Activated CD4-positive, alpha-beta T cell treated with anti-CD3 and anti-CD28 coated beads, Interleukin-2, amount 50 U/mL, for 4 hours (primary cell): Measurements from ENCODE around the gene BCKDK.
A peak's percentile ranks its signal among the peaks of the same experiment; 100 is the strongest.

Experiments
- DNase-seq, 2 experiments: peaks; one replicate each; pipeline ENCODE4 v3.0.0-alpha.2; 2020

The BCKDK gene

DNA sequence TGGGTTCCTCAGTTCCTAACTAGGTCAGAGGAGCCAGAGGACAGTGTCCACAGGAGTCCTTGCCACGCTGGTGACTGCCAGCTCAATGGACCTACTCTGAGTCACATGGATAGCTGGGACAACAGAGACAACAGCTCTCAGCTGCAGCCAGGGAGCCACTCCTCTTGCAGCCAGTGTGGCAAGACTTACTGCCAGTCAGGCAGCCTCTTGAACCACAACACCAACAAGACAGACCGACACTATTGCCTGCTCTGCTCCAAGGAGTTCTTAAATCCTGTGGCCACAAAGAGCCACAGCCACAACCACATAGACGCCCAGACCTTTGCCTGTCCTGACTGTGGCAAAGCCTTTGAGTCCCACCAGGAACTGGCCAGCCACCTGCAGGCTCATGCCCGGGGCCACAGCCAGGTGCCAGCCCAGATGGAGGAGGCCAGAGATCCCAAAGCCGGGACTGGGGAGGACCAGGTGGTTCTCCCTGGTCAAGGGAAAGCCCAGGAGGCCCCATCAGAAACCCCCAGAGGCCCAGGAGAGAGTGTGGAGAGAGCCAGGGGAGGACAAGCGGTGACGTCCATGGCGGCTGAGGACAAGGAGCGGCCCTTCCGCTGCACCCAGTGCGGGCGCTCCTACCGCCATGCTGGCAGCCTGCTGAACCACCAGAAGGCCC is 27.3 kb upstream of the BCKDK start:
- no peak for DNase-seq

DNA sequence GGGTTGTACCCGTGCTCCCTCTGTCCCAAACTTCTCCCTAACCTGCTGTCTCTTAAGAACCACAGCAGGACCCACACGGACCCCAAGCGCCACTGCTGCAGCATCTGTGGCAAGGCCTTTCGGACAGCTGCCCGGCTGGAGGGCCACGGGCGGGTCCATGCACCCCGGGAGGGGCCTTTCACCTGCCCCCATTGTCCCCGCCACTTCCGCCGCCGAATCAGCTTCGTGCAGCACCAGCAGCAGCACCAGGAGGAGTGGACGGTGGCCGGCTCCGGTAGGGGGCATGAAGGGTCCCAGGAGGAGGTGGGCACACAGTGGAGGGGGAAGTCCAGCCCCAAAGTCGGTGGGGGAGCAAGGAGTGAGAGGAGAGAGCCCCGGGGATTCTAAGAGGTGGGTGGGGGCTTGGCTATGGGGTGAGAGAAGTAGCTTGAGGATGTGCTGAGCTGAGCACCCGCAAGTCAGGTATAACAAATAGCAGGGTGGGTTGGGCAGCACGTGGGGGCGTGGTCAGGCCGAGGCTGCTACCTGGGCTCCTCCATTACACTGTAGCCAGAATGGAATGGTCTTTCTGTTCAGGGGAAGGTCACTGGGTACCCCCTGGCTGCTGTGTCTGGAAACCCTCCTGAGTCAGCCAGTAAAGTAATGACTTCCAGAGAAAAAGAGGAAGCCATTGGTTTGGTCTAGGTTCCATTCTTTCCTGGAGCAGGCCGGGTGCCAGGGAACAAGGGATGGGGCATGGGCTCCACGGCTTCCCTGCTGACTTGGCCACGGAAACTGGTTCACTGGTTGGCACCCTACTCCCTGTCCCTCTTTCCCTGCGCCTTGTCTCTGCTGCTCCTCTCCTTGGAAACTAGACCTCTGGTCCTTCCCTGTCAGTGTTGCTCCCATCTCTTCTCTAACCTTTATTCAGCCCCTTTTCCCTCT is 26.5 kb upstream of the BCKDK start:
- no peak for DNase-seq

DNA sequence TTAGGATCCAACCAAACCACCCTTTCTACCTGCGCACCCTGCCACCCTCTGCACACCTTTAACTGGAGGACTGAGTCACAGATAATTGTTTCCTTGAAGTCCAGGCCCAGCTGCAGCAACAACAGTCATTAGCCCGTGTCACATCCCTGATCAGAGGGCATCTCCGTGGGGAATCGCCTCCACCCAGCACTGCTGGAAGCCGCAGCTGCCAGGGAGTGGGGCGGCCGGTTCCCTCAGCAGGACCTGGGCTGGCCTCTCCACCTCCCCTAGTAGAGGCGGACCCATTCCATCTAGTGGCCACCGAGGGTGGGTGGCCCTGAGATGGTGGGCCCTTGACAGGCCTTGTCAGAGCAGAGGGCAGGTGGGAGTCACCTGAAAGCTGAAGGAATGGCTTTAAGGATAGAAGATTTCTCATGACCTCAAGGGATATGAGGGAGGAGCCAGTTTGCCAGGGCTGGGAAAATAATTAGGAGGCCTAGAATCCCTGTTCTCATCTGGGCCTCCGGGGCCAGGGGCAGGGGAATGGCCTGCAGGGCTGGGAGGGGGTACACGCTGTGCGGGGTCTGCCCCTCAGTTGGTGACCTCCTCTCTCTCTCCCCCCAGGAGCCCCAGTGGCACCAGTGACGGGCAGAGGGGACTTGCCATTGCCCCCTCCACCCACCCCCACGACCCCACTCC is 25.7 kb upstream of the BCKDK start:
- DNase-seq: no peak

DNA sequence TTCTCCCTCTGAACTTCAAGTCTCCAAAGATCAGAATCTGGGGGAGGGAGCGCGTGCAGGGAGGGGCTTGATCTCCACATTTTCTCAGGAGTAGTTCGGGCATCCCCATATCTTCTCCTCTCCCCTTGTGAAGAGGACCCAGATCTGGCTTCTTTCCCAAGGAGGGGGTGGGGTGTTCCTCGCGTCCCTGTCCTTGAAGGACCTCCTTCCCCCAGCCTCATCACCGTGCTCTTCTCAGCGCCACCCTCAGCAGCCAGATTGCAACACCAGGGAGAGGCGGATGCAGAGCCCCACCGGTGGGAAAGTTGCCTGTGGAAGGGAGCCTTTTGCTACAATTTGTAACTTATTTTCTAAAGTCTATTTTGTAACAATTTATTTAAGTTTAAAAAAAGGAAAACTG is 25.1 kb upstream of the BCKDK start:
- DNase-seq: no peak

DNA sequence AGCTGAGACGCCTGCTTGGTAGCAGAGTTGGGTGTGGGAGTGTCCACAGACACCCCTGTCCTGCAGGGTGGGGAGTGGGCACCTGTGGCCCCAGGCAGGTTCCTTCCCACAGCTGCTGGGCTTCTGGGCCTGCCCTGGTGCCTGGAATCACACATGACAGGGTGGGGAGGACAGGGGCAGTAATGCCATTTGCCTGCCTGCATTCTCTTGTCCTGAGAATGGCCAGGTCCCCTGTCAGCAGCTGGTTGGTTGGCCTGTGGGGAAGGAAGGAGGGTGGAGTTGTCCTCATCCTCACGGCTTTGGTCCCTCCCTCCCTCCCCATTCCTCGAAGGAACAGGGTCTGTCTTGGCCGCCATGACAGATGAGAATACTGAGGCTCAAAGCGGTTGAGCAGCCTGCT is 24.6 kb upstream of the BCKDK start:
- DNase-seq: no peak

DNA sequence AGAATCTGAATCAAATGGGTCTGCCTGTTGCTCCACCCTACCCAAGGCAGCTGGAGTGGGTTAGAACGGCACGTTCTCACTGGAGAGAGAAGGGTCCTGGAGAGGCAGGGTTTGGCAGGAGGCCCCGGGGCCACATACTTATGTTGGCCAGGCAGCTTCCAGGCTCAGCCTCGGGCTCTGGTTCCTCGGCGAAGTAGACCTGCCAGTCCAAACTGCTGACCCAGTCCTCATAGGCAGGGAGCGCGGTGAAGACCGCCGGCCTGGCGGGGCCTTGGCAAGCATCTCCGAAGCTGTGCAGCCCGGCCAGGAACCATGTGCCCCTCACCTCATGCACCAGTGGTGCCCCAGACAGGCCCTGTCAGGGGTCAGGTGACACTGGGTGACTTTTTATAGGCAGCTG is 24.2 kb upstream of the BCKDK start:
- no peak for DNase-seq

DNA sequence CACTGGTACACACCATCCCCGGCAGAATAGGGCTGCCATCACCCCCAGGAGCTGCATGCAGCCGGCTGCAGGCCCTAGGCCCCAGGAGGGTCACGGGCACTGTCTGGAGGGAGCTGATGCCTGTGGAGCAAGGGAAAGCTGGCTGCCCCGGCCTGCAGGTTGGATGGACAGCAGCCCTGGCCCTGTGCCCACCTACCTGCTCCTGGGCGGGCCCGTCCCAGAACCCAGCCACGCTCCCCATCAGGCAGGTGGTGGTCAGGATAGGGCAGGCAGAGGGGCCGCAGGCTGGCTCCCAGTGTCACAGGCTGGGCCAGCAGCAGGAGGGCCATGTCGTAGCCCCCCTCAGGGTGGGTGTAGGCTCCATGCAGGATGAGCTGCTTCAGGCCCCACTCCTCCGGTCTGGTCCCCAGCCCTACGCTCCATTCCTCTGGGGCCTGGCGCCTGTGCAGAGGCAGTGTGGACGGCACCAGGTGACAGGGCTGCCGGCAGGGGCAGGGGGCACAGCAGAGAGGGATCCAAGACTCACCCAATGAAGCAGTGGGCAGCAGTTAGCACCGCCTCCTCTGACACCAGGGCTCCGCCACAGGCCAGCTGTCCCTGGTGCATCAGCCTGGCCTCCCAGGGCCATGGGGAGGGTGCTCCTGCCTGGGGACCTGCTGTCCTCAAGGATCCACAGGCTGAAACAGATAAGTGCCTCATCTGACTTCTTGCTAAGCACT is 23.4 kb upstream of the BCKDK start:
- DNase-seq: no peak

DNA sequence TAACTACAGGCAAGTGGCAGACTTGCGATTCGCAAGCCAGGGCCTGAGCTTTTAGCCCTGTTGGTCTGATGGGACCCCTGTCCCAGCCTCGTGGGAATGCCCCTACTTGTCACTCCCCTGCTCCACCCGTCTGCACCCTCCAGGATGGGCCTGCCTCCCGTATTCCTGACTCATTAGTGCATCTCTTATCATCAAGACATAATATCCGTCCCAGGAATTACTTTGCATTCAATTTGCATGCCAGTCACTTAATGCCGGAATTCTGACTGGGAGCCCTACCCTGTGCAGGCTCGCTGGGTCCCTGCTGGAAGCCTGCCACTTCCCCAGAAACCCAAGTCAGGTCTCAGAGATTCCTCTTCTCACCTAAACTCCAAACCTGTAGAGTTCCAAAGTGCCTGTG is 22.8 kb upstream of the BCKDK start:
- no peak for DNase-seq

DNA sequence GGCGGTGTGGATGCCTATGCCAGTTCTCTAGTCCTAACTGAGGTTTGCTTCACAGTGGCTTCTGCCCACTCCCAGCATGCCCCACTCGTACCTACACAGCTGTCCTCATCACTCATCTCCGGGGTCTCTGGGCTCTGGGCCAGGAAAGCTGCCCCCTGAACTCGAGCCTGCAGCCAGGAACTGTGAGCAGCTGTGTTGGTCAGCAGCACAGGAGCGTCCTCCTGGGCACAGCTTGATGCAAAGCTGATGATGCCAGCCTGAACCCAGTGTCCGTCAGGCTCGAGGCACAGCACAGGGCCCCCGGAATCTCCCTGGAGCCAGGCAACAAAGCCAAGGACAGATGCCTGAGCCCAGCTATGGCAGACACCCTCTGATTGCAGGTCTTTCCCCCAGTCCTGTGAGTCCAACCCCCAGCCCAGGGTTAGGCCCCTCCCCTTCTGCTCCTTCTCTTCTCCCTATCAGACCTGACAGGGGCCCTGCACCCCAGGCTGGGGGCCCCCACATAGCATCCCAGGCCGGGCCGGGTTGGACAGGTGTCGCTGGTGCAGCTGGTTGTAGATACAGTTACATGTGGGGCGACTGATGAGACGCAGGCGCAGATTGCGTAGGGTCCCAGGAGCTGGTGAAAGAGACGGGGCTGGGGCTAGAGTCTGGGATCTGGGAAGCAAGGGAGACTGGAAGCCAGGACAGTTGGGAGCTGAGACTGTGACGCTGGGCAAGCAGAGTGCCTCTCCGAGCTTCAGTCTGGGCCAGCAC is 22.1 kb upstream of the BCKDK start:
- DNase-seq: no peak

DNA sequence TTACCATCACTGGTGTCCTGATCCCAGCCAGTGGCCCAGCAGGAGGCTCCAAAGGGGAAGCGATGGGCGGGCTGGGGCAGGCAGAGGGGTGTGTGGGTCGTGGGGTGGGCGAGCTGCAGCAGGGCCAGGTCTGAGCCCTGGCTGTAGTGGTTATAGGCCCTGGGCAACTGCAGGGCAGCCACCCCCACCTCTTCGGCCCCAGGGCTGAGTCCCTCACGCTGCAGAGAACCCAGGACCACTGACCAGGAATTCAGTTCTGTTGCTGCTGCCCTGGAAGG is 21.6 kb upstream of the BCKDK start:
- no peak for DNase-seq

DNA sequence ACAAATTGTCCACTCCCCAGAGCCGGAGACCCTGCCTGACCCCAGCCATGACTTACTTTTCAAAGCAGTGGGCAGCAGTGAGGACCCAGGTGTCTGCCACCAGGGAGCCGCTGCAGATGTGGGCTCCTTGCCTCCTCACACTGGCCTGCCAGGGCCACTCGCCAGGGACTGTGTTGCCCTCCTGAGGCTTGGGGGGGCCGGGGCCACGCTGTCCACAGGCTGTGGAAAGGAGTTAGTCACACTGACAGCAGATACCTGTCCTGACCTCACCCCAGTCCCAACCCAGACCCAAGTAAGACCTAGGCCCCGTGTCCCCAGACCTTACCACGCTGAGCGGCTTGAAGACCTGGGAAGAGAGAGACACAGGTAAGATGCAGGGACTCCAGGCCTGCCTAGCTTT is 20.7 kb upstream of the BCKDK start:
- no peak for DNase-seq

DNA sequence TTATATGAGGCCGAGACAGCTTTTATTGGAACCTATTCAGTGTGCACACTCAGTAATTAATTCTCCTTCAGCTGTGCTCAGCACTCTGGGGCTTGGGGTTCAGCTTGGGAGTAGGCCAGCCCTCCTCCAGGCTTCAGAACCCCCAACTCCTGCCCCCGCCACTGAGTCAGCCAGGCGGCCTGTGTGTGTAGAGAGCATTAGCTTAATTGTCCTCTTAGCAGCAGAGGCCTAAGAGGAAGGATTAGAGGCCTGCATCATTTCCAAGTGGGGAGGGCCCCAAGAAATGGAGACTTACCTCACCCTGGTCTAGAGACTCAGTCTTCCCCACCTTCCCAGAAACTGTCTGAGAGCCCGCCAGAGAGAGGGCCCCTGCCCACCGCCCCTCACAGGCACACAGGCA is 20.2 kb upstream of the BCKDK start:
- DNase-seq: no peak

DNA sequence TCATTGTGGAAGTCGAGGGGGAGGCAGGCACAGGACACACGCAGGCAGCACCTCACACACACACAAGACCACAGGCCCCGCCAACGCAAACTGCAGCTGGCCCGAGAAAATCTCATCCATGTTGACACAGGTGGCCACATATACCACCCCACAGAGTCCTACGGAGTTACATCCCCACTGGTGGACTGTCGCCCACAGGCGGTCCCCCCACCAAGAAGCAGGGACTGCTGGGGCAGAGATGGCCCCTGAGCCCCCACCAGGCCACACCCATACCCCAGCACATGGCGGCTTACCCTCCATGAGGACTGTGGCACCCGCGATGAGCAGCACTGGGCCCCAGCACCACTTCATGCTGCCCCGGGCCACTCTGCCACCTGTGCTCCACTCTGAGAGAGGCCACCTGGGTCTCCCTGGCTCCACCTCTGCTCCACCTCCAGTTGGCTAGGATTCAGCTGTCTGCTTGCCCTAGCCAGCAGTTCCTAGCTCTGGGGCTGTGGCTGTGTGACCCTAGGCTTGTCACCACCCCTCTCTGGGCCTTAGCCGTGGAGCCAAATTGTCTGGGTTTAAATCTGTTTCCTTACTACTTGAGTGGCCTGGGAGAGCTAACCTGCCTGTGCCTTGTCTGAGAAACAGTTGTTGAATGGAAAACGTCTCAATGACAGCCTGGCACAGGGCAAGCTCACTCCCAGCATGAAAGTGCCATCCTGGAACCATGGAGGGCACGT is 19.6 kb upstream of the BCKDK start, which contains the start of gene PRSS53:
Gene PRSS53 (minus strand): TSS at position 485 of the 725 bp plus-strand sequence. CDS start 134 bp downstream, at position 351.
- no peak for DNase-seq

DNA sequence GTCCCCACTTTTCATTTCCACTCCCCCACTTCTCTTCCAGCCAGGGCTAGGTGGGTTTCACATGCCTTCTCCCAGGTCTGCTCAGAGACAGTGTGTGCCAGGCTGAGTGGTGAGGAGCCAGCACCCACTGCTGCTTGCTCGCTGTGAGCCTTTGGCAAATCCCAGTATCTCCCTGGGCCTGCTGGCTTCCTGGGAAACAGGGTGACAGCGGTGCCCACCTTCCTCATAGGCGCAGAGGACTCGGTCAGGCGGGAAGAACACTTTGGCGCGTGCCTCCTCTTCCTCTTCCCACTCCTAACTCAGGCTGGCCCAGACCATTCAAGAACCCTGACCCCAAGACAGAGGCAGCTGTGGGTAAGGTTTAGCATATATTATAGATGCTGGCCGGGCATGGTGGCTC is 19.0 kb upstream of the BCKDK start:
- DNase-seq: no peak

DNA sequence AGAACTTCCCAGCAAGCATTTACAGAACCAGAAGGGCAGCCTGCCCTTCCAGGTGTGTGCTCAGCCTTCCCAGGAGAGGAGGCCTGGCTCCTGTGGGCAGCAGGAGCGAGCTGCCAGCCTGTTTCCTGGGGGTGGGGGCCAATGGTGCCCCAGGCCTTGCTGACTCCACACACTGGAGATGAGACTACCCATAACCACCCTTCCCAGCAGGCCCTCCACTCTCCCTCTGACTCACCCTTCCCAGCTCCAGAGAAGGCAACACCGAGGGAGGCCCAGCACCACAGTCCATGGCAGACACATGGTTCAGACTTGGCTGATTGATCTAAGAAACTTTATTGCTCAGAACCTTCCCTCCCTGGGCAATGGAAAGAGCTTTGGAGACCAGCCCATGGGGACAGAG is 17.6 kb upstream of the BCKDK start:
- DNase-seq: no peak

DNA sequence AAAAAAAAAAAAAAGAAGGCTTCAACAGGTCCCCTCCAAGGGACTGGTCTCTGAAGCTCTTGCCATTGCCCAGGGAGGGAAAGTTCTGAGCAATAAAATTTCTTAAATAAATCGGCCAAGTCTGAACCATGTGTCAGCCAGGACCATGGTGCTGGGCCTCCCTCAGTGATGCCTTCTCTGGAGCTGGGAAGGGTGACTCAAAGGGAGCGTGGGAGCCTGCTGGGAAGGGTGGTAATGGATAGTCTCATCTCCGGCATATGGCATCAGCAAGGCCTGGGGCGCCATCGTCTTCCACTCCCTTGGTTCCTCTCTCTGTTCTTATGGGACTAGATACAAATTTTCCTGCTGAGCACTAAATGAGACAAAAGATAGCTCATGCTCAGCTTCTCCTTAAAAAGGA is 15.9 kb upstream of the BCKDK start:
- no peak for DNase-seq

DNA sequence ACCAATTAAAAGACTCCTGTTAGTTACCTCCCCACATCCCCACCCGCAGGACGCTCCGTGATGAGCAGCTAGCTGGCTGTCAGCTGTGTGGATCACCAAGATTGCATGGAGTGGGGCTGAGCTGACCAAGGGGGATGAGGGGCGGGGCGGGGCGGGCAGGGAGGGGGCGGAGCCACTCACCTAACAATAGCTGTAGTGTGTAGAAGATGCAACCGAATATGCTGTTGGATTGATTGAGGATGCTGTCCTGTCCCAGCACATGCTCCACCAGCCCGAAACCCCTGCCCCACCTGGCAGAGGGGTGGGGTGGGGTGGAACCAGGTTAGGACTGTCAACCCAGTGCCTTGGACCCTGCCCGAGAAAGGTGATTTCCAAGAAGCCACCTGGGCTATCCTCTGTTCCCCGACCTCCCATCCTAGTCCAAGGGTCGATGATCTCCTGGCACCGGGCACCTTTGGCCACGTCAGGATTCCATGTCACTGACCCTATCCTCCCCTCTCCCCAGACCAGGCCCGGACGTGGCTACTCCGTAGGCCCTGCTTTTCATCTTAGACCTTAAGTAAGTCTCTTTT is 15.0 kb upstream of the BCKDK start:
- no peak for DNase-seq

DNA sequence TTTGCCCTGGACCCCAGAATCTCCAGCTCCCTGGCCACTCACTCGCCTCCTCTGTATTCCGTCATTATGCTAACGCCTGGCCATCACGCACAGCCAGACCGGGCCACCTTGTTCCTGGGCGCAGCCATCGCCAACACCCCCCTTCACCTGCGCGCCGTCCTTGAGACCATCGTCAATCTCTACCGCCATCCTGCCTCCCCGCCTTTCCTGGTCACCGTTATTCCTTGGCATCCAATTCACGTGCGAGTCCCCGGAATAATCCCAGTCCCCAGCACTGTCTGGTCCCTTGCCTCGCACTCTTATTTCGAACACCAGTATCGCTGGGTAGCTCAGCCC is 14.1 kb upstream of the BCKDK start:
- no peak for DNase-seq

DNA sequence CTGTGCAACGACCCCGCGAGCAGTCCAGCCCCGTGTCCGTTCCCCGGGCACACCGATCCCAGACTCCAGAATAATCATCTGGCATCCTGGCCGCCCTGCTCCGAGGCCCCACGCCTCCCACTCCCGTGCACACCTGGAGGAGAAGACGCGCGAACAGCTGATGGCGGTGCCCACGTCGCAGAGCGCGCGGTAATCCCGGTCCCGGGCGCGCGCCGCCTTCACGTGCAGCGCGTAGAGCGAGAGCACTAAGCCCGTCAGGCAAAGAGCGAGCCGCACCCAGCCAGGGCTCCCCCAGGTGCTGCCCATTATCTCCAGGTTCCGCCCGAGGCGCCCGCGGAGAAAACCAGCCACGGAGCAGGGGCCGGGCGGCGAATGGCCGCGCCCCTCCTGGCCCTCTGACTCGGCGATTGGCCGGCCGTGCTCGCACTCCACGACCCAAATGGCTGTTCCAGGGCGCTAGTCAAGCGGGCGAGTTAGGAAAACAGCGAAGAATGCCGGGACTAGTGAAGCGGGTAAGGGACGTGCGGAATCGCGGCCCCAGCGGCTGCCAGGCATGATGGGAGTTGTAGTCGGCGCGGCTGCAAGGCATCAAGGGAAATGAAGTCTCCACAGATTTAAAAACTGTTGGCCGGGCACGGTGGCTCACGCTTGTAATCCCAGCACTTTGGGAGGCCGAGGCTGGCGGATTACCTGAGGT is 13.6 kb upstream of the BCKDK start, which contains the start of gene VKORC1:
Gene VKORC1 (minus strand): TSS at position 374 of the 697 bp plus-strand sequence. CDS start 68 bp downstream, at position 306.
- DNase-seq: peak; percentile 80

DNA sequence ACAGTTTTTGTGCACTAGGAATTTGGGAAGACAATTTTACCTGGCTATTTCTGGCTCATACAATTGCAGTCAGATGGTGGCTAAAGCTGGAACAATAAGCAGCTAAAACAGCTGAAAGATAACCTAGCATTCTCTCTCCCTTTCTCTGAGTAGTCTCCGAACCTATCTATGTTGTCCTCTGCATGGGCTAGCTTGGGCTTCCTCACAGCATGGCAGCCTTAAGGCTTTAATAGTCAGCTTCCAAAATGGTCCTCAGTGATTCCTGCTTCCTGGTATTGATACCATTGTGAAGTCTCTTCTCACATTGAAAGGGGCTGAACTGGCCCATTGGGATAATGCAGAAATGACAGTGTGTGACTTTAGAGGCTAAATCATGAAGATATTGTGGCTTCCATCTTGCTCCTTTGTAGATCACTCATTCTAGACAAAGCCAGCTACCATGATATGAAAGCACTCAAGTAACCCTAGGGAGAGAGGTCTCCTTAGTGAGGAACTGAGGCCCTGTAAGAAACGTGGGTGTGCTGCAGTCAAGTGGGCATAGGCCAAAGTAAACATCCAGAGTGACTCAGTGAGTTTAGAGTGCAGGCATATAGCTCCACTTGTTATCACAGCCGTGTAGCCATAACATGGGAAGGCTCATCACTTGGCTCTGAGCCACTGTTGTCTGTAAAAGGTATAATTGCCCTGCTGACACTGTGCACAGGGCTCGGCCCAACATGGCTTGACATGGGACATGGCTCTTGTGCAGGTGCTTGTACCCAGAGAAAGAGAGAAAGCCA is 8.1 kb upstream of the BCKDK start:
- no peak for DNase-seq
